Esophagus muscularis mucosa (tissue), 4 donors: ENCODE measurements around the gene KCNAB1.

Experiments used
- CTCF ChIP-seq, 3 experiments: fragments of 200-600 bp in 2 of 3; fragments of 450-650 bp in 1 of 3; sonication (generic) in 2 of 3; IDR thresholded peaks; one replicate each; pipeline ENCODE4 v1.5.1; 2017 to 2019; ENCODE audit warnings: antibody characterized with exemption in 3 of 3, mild to moderate bottlenecking in 2 of 3, moderate library complexity in 1 of 3
- EP300 ChIP-seq: sonication (generic); formaldehyde crosslinking; IDR thresholded peaks from one replicate; pipeline ENCODE4 v1.6.1; 2017; ENCODE audit warnings: antibody characterized with exemption
- POLR2A ChIP-seq: fragments of 450-650 bp; IDR thresholded peaks from one replicate; pipeline ENCODE4 v1.6.1; 2017; ENCODE audit warnings: antibody characterized with exemption, moderate library complexity, mild to moderate bottlenecking, low read depth
- POLR2AphosphoS5 ChIP-seq, 2 donors: sonication (generic); formaldehyde crosslinking; IDR thresholded peaks; one replicate each; pipeline ENCODE4 v1.6.1; 2017; ENCODE audit warnings: antibody characterized with exemption in 2 of 2

- TF ChIP-seq EP300 (no peak), CTCF (IDR thresholded peaks at IDR 0.05) (no peak), POLR2A (no peak), POLR2AphosphoS5 (IDR thresholded peaks at IDR 0.05) (no peak)
Observed at GRCh38 chr3:156416846-156417558, 296.6 kb downstream of the KCNAB1 start.
